Measurements from ENCODE around the gene ZFAND3.
"Not testable (repeated sequence)": the region's sequence is repeated elsewhere in the genome, so short reads cannot be mapped to it uniquely, and the experiment has no call there.

Gene ZFAND3

DNA sequence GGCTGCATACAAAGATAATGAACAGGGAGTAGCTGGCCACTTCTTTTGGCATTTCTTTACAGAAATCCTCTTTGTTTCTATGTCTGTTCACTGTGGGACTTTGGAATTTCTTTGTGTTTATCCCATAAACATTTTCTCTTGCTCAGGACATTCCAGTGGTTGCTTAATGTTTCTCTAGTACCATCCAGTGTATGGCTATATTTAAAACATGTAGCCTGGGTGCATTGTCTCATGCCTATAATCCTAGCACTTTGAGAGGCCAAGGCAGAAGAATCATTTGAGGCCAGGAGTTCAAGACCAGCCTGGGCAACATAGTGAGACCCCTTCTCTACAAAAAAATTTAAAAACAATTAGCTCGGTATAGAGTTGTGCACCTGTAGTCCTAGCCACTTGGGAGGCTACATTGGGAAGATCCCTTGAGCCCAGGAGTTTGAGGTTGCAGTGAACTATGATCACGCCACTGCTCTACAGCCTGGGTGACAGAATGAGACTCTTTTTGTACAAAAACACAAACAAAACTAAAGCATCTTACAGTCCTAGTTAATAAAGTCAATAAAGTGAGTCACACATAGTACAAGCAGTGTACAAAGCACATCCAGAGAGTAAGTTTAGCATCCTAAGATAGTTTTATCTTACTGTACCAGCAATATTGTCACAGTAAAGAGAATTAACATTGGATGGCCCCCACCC is 63.3 kb downstream of the ZFAND3 start:
- POLR2A ChIA-PET: no interaction called here
- DNase-seq (ENCODE audit: extremely low spot score): no peak
- TF ChIP-seq HDGF (IDR thresholded peaks at IDR 0.05; ENCODE audit: borderline replicate concordance): no peak
- no peak for TF ChIP-seq ELF4 (IDR thresholded peaks at IDR 0.05)
- no peak for TF ChIP-seq SUZ12 (IDR thresholded peaks at IDR 0.05)
- TF ChIP-seq FOXM1 (IDR thresholded peaks at IDR 0.05; ENCODE audit: borderline replicate concordance): no peak
- TF ChIP-seq FOXA1 (IDR thresholded peaks at IDR 0.05): no peak
- TF ChIP-seq SP1 (IDR thresholded peaks at IDR 0.05): no peak
- no peak for TF ChIP-seq NFRKB (IDR thresholded peaks at IDR 0.05)
- no peak for TF ChIP-seq L3MBTL2 (conservative IDR thresholded peaks at IDR 0.05)
- no peak for TF ChIP-seq FOXK2 (IDR thresholded peaks at IDR 0.05)
- TF ChIP-seq ARNT (IDR thresholded peaks at IDR 0.05): no peak
- no peak for TF ChIP-seq ZNF384 (IDR thresholded peaks at IDR 0.05)
- no peak for TF ChIP-seq CTBP1 (IDR thresholded peaks at IDR 0.05; ENCODE audit: borderline replicate concordance)
- TF ChIP-seq, protein P1, sequence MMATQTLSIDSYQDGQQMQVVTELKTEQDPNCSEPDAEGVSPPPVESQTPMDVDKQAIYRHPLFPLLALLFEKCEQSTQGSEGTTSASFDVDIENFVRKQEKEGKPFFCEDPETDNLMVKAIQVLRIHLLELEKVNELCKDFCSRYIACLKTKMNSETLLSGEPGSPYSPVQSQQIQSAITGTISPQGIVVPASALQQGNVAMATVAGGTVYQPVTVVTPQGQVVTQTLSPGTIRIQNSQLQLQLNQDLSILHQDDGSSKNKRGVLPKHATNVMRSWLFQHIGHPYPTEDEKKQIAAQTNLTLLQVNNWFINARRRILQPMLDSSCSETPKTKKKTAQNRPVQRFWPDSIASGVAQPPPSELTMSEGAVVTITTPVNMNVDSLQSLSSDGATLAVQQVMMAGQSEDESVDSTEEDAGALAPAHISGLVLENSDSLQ (IDR thresholded peaks at IDR 0.05): no peak
- TF ChIP-seq BHLHE40 (IDR thresholded peaks at IDR 0.05; ENCODE audit: borderline replicate concordance): no peak
- TF ChIP-seq LEF1 (IDR thresholded peaks at IDR 0.05; ENCODE audit: borderline replicate concordance): no peak
- TF ChIP-seq TARDBP (IDR thresholded peaks at IDR 0.05): no peak
- CTCF ChIA-PET: no interaction called here

DNA sequence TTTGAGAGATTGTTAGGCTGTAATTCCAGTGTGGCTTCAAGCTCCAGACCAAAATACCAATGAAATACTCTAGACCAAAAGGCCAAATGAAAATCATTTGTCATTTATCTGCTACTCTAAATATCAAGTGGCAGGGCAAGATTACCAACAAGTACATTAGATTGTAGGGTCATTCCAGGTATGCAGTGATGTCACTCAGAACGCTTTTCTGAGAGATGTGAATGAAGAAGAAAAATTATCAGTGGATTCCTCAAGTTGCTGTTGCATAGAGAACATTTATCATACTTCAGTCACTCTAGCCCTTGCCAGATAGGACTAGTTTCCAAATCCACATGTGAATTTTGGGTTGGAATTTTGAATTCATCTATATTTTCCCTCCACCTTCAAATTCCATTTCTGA is 65.0 kb downstream of the ZFAND3 start:
- POLR2A ChIA-PET: no interaction called here
- no peak for TF ChIP-seq FOXM1 (IDR thresholded peaks at IDR 0.05; ENCODE audit: borderline replicate concordance)
- no peak for TF ChIP-seq CTBP1 (IDR thresholded peaks at IDR 0.05; ENCODE audit: borderline replicate concordance)
- TF ChIP-seq NFRKB (IDR thresholded peaks at IDR 0.05): no peak
- TF ChIP-seq, protein P1 (IDR thresholded peaks at IDR 0.05): no peak
- no peak for TF ChIP-seq SP1 (IDR thresholded peaks at IDR 0.05)
- TF ChIP-seq ARNT (IDR thresholded peaks at IDR 0.05): no peak
- no peak for TF ChIP-seq TARDBP (IDR thresholded peaks at IDR 0.05)
- DNase-seq (ENCODE audit: extremely low spot score): no peak
- CTCF ChIA-PET: no interaction called here

DNA sequence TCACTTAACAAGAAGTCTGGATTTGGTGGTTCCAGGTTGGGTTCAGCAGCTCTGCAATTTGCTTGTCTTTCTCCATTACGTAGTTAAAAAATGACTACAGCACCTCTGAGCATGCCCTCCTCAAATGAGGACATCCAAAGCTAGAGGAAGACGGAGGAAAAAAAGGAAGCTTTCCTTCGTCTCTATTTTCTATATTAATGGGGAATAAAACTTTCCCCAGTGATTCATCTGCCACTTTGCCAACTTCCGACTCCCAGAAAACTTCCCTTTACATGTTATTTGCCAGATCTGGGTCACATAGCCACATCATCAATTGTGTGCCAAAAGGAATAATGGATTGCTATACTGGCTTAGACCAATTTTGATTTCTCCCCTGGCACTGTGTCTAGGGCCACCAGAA is 69.5 kb downstream of the ZFAND3 start:
- POLR2A ChIA-PET: no interaction called here
- no peak for DNase-seq (ENCODE audit: extremely low spot score)
- CTCF ChIA-PET: no interaction called here
- TF ChIP-seq FOXK2 (IDR thresholded peaks at IDR 0.05) (no peak), CTBP1 (IDR thresholded peaks at IDR 0.05; ENCODE audit: borderline replicate concordance) (no peak)

DNA sequence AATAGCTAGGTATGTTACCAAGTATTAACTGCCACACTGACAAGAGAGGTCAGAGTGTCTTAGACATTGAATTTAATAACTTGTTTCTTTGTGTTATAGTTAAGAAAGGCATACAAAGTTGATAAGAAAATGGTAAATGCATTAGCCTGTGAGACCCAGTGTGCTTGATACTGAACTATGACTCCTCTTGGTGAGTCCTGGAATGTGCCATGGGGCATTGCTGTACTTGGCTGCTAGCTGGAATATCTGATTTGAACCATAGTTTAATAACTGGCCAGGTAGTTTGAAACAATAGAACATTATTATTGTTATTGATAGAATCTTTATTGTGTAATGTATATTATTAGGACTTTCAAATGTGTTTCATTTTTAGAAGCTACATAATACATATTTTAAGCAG is 70.0 kb downstream of the ZFAND3 start:
- no peak for DNase-seq (ENCODE audit: extremely low spot score)
- ChIA-PET CTCF (no interaction called here), POLR2A (no interaction called here)
- TF ChIP-seq LEF1 (IDR thresholded peaks at IDR 0.05; ENCODE audit: borderline replicate concordance) (no peak), TARDBP (IDR thresholded peaks at IDR 0.05) (no peak), ARNT (IDR thresholded peaks at IDR 0.05) (no peak), CTBP1 (IDR thresholded peaks at IDR 0.05; ENCODE audit: borderline replicate concordance) (no peak), ELF4 (IDR thresholded peaks at IDR 0.05) (no peak), ZNF384 (IDR thresholded peaks at IDR 0.05) (no peak), FOXA1 (IDR thresholded peaks at IDR 0.05) (no peak), SP1 (IDR thresholded peaks at IDR 0.05) (no peak), FOXM1 (IDR thresholded peaks at IDR 0.05; ENCODE audit: borderline replicate concordance) (no peak), BHLHE40 (IDR thresholded peaks at IDR 0.05; ENCODE audit: borderline replicate concordance) (no peak), HDGF (IDR thresholded peaks at IDR 0.05; ENCODE audit: borderline replicate concordance) (no peak), L3MBTL2 (conservative IDR thresholded peaks at IDR 0.05) (no peak)

DNA sequence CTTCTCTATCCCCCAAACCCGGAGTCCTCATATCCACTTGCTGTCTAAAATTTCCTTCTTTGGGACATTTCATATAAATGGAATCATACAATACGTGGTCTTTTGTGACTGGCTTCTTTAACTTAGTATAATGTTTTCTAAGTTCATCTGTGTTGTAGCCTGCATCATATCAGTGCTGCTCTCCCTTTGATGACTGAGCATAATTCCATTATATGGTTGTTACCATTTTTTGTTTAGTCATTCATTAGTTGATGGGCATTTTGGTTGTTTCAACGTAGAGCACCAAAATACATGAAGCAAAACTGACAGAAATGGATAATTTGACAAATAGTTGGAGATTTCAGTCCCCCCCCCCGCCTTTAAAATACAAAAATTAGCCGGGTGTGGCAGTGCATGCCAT is 71.5 kb downstream of the ZFAND3 start:
- DNase-seq (ENCODE audit: extremely low spot score): no peak
- ChIA-PET CTCF (interaction anchor here (0.6 kb wide), 1 partner anchor 189 kb away, joined by 3 read pairs; no protein-coding TSS in a partner anchor), POLR2A (no interaction called here)
- TF ChIP-seq, protein P1 (IDR thresholded peaks at IDR 0.05): no peak
- no peak for TF ChIP-seq BHLHE40 (IDR thresholded peaks at IDR 0.05; ENCODE audit: borderline replicate concordance)
- no peak for TF ChIP-seq ELF4 (IDR thresholded peaks at IDR 0.05)
- no peak for TF ChIP-seq CTBP1 (IDR thresholded peaks at IDR 0.05; ENCODE audit: borderline replicate concordance)
- TF ChIP-seq TARDBP (IDR thresholded peaks at IDR 0.05): no peak
- TF ChIP-seq SP1 (IDR thresholded peaks at IDR 0.05): no peak
- no peak for TF ChIP-seq SUZ12 (IDR thresholded peaks at IDR 0.05)
- TF ChIP-seq LEF1 (IDR thresholded peaks at IDR 0.05; ENCODE audit: borderline replicate concordance): no peak
- TF ChIP-seq ARNT (IDR thresholded peaks at IDR 0.05): no peak

DNA sequence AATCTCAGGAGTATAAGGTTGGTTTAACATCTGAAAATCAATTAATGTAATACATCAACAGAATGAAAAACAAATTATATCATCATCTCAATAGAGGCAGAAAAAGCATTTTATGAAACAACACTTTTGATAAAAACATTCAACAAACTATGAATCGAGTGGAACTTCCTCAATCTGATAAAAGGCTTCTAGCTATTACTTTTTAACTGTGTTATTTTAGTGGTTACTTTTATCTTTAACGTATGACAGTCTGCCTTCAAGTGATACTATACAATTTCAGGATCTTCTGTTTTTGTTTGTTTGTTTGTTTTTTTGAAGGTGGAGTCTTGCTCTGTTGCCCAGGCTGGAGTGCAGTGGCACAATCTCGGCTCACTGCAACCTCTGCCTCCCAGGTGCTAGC is 73.7 kb downstream of the ZFAND3 start:
- no peak for TF ChIP-seq TARDBP (IDR thresholded peaks at IDR 0.05)
- no peak for TF ChIP-seq BHLHE40 (IDR thresholded peaks at IDR 0.05; ENCODE audit: borderline replicate concordance)
- TF ChIP-seq SUZ12 (IDR thresholded peaks at IDR 0.05): no peak
- no peak for TF ChIP-seq ZNF384 (IDR thresholded peaks at IDR 0.05)
- CTCF ChIA-PET: no interaction called here
- POLR2A ChIA-PET: no interaction called here
- no peak for DNase-seq (ENCODE audit: extremely low spot score)

DNA sequence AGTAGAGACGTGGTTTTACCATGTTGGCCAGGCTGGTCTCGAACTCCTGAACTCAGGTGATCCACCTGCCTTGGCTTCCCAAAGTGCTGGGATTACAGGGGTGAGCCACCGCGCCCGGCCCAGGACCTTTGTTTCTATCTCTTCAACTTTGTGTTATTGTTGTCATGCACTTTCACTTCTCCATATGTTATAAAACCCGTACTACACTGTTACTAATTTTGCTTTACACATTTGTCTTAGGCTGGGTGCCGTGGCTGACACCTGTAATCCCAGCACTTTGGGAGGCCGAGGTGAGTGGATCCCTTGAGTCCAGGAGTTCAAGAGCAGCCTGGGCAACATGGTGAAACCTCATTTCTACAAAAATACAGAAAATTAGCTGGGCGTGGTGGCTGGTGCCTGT is 74.2 kb downstream of the ZFAND3 start:
- CTCF ChIA-PET; DNase-seq (ENCODE audit: extremely low spot score); POLR2A ChIA-PET: not testable (repeated sequence)
